K562 (cell line): ENCODE measurements around the gene ANKZF1. TPM values are rescaled to one million over a fixed set of nuclear protein-coding genes. Genes with fewer than 3 reads are reported as not detected.

Source experiments
- CREBBP ChIP-seq: IDR thresholded peaks from one replicate; pipeline ENCODE4 v1.6.1; 2012; ENCODE audit warnings: low read depth, mild to moderate bottlenecking, control low read depth, inconsistent platforms, low read length
- ELK1 ChIP-seq: sonication (generic); formaldehyde crosslinking; IDR thresholded peaks from 2 replicates; pipeline ENCODE4 v1.8.1; 2022; ENCODE audit warnings: missing genetic modification reagents
- GMEB1 ChIP-seq: fragments of 250-450 bp; sonication (Bioruptor Pico); IDR thresholded peaks from 2 replicates; pipeline ENCODE4 v1.4.0; 2020; ENCODE audit warnings: mild to moderate bottlenecking
- IRF1 ChIP-seq: sonication (generic); formaldehyde crosslinking; IDR thresholded peaks from 2 replicates; pipeline ENCODE4 v1.8.0; 2022; ENCODE audit warnings: missing genetic modification reagents, mild to moderate bottlenecking, borderline replicate concordance
- MAZ ChIP-seq, 2 experiments: fragments of 450-650 bp in 1 of 2; sonication (generic) in 1 of 2; formaldehyde crosslinking; IDR thresholded peaks in 1 of 2; conservative IDR thresholded peaks in 1 of 2; 2 replicates each; pipeline versions ENCODE4 v1.4.0 to v1.5.0; 2020; ENCODE audit warnings: mild to moderate bottlenecking in 1 of 2, missing genetic modification reagents in 1 of 2
- NR2F6 ChIP-seq: fragments of 450-650 bp; formaldehyde crosslinking; IDR thresholded peaks from 2 replicates; pipeline ENCODE4 v1.4.0; 2020; ENCODE audit warnings: mild to moderate bottlenecking
- TAF1 ChIP-seq: IDR thresholded peaks from 2 replicates; pipeline ENCODE4 v1.6.1; 2011; ENCODE audit warnings: mild to moderate bottlenecking, low read length, moderate library complexity; ENCODE audit not compliant: insufficient read depth, control insufficient read depth, severe bottlenecking; ENCODE audit errors: extremely low read depth
- THAP7 ChIP-seq: fragments of 250-450 bp; sonication (Bioruptor Pico); IDR thresholded peaks from 2 replicates; pipeline ENCODE4 v1.5.0; 2021
- ZHX1 ChIP-seq: fragments of 150-350 bp; conservative IDR thresholded peaks from 2 replicates; pipeline ENCODE4 v1.6.1; 2014; ENCODE audit warnings: low read length
- ZNF444 ChIP-seq: fragments of 250-450 bp; sonication (Bioruptor Pico); IDR thresholded peaks from 2 replicates; pipeline ENCODE4 v1.4.0; 2020; ENCODE audit warnings: mild to moderate bottlenecking, moderate library complexity
- polyA plus RNA-seq, 8 experiments: library from polyadenylated mRNA; depleted of rRNA in 4 of 8; stranded (reverse) in 5 of 8; unstranded in 3 of 8; fragments of >200 nt; fragmentation: Nextera tagmentation in 2 of 8; fragmentation: Illumina TruSeq in 1 of 8; extraction: Ambion mirVana in 2 of 8; extraction: Trizol in 1 of 8; gene quantifications; 2 replicates each; pipeline versions ENCODE4 v1.2.1 to v1.2.3, GENCODE V29; 2011 to 2014; ENCODE audit warnings: inconsistent platforms in 1 of 8, missing spikeins in 1 of 8
- total RNA-seq, 7 experiments: library from RNA; depleted of rRNA in 6 of 7; stranded (reverse); fragments of >200 nt in 6 of 7; fragmentation: Illumina TruSeq in 2 of 7; extraction: Trizol in 2 of 7; gene quantifications; 2 replicates each; pipeline versions ENCODE4 v1.2.1 to v1.2.3, GENCODE V29; 2011 to 2021; ENCODE audit warnings: low replicate concordance in 1 of 7

Gene ANKZF1
- total and polyA plus RNA-seq, 9 of the 15 experiments (the other 6 are each of a cell fraction or from before 2014, with no cell fraction given): 3.1 to 60.6 (median 31.0) TPM

- TF ChIP-seq ZHX1 (no peak), GMEB1 (CRISPR knock-in tag) (0 out of 2 replicates have a peak, but pooled peaks have one; percentile 51), ELK1 (CRISPR knock-in tag) (peak; percentile 98), NR2F6 (no peak), MAZ (CRISPR knock-in tag; conservative IDR thresholded peaks at IDR 0.05 in 1 of 2, IDR thresholded peaks at IDR 0.05 in 1 of 2) (peak; percentile 68 to 80; a peak in 3 of 4 replicates), ZNF444 (CRISPR knock-in tag) (no peak), IRF1 (CRISPR knock-in tag) (no peak), THAP7 (CRISPR knock-in tag) (no peak), CREBBP (no peak), TAF1 (peak; percentile 84)
Measured at GRCh38 chr2:219245148-219245898, 15.7 kb downstream of the ANKZF1 start, which contains the start of the genes GLB1L and STK16 (continued).
